Tibial artery (tissue), 4 donors: Measurements from ENCODE around the gene EIF5B.
A peak's percentile ranks its signal among the peaks of the same experiment; 100 is the strongest.
"Not testable (repeated sequence)": the region's sequence is repeated elsewhere in the genome, so short reads cannot be mapped to it uniquely, and the experiment has no call there.

Experiments used
- DNase-seq, 2 donors: peaks; one replicate each; pipeline ENCODE4 v3.0.0-alpha.2; 2019
- H3K27ac ChIP-seq, 2 donors: fragments of 200-600 bp; sonication (generic) in 1 of 2; 1 replicate in 1 of 2; 2 replicates in 1 of 2; pipeline ENCODE4 v1.5.1; 2018 to 2019; ENCODE audit warnings: mild to moderate bottlenecking in 1 of 2
- H3K27me3 ChIP-seq, 2 donors: fragments of 200-600 bp; sonication (generic) in 1 of 2; one replicate each; pipeline versions ENCODE4 v1.5.1 to v1.6.0; 2016 to 2019
- H3K36me3 ChIP-seq, 3 donors: fragments of 200-600 bp; sonication (generic) in 2 of 3; one replicate each; pipeline ENCODE4 v1.5.1; 2016 to 2019; ENCODE audit warnings: mild to moderate bottlenecking in 2 of 3
- H3K4me1 ChIP-seq, 4 donors: fragments of 200-600 bp; sonication (generic) in 2 of 4; 1 replicate in 3 of 4; 2 replicates in 1 of 4; pipeline ENCODE4 v1.5.1; 2016 to 2019
- H3K4me3 ChIP-seq, 2 donors: fragments of 200-600 bp; sonication (generic) in 1 of 2; 1 replicate in 1 of 2; 2 replicates in 1 of 2; pipeline ENCODE4 v1.5.1; 2018 to 2019; ENCODE audit warnings: mild to moderate bottlenecking in 2 of 2
- H3K9me3 ChIP-seq, 3 donors: fragments of 200-600 bp; sonication (generic) in 1 of 3; one replicate each; pipeline ENCODE4 v1.5.1; 2016 to 2019
- CTCF ChIP-seq, 2 experiments: fragments of 200-600 bp in 1 of 2; fragments of 450-650 bp in 1 of 2; IDR thresholded peaks; one replicate each; pipeline ENCODE4 v1.5.1; 2017 to 2019; ENCODE audit warnings: antibody characterized with exemption in 2 of 2, mild to moderate bottlenecking in 1 of 2, moderate library complexity in 1 of 2
- intact Hi-C: fragments of 100-400 bp; cut with DNase I; formaldehyde crosslinking; loops from one replicate; pipeline ENCODE4 v1.15.0; 2023; ENCODE audit warnings: low total_unique reads

Gene EIF5B

GRCh38 chr2:99337113-99338028, at the start of gene EIF5B:
Gene EIF5B (plus strand): TSS chr2:99337389. CDS start chr2:99337555, 166 bp downstream.
- H3K36me3 ChIP-seq = peaks cover 2 to 7% (median 3%) of the 10 kb centered on the region in 3 donors
- intact Hi-C loops = loop anchor here (2.0 to 10.0 kb wide), 2 partner anchors 153 kb away; partner anchors contain the start of genes MITD1, MRPL30 and REV1
- H3K9me3 ChIP-seq = no peaks in the 10 kb centered on the region
- H3K27me3 ChIP-seq = no peaks in the 10 kb centered on the region
- DNase-seq = peak; percentile 95 to 98
- peak within 1 kb of the TSS; percentile 82 to 96 for H3K4me3 ChIP-seq
- TF ChIP-seq CTCF (IDR thresholded peaks at IDR 0.05) = peak; percentile 57
- H3K27ac ChIP-seq = peak within 1 kb of the TSS; percentile 90 to 94
- peaks cover 0 to 39% (median 28%) of the 10 kb centered on the region in 4 donors for H3K4me1 ChIP-seq

- intact Hi-C loops = no loop called here
- Histone ChIP-seq H3K4me1 (no peaks in the 10 kb centered on the region), H3K27ac (no peak overlapping the region), H3K27me3 (no peaks in the 10 kb centered on the region), H3K4me3 (no peak overlapping the region), H3K36me3 (peaks cover 5 to 9% (median 8%) of the 10 kb centered on the region in 3 donors), H3K9me3 (no peaks in the 10 kb centered on the region)
- TF ChIP-seq CTCF (IDR thresholded peaks at IDR 0.05) = no peak
- DNase-seq = no peak
These were observed 39.2 kb upstream of the EIF5B start for GRCh38 chr2:99297994-99298393.

- Histone ChIP-seq H3K36me3 (peaks cover 8 to 10% (median 9%) of the 10 kb centered on the region in 3 donors), H3K27ac (no peak overlapping the region), H3K27me3 (no peaks in the 10 kb centered on the region), H3K4me3 (no peak overlapping the region), H3K9me3 (no peaks in the 10 kb centered on the region), H3K4me1 (no peaks in the 10 kb centered on the region)
- DNase-seq = no peak
- intact Hi-C loops = no loop called here
- TF ChIP-seq CTCF (IDR thresholded peaks at IDR 0.05) = no peak
These were observed 37.6 kb upstream of the EIF5B start for GRCh38 chr2:99299580-99299979.

GRCh38 chr2:99301097-99301496, 36.1 kb upstream of the EIF5B start, which contains the start of gene LYG1:
Gene LYG1 (minus strand): TSS chr2:99301197. CDS start chr2:99295670, 5,527 bp downstream.
- H3K27ac ChIP-seq, H3K27me3 ChIP-seq, DNase-seq, H3K4me3 ChIP-seq, intact Hi-C loops, H3K9me3 ChIP-seq, H3K4me1 ChIP-seq: not testable (repeated sequence)
- peaks cover 8 to 14% (median 10%) of the 10 kb centered on the region in 3 donors for H3K36me3 ChIP-seq

GRCh38 chr2:99317161-99317872, 19.9 kb upstream of the EIF5B start:
- DNase-seq = no peak
- no peak for TF ChIP-seq CTCF (IDR thresholded peaks at IDR 0.05)
- Histone ChIP-seq H3K36me3 (peaks cover 33 to 56% (median 43%) of the 10 kb centered on the region in 3 donors), H3K4me3 (no peak overlapping the region), H3K27me3 (no peaks in the 10 kb centered on the region), H3K4me1 (no peaks in the 10 kb centered on the region), H3K27ac (no peak overlapping the region), H3K9me3 (no peaks in the 10 kb centered on the region)
- intact Hi-C loops = no loop called here

- H3K9me3 ChIP-seq, H3K27me3 ChIP-seq, H3K4me3 ChIP-seq, H3K27ac ChIP-seq, DNase-seq, H3K4me1 ChIP-seq, intact Hi-C loops: not testable (repeated sequence)
- H3K36me3 ChIP-seq = peaks cover 33 to 61% (median 49%) of the 10 kb centered on the region in 3 donors
These were observed 19.4 kb upstream of the EIF5B start for GRCh38 chr2:99317873-99318200.
